Activated CD8-positive, alpha-beta memory T cell treated with anti-CD3 and anti-CD28 coated beads for 1 hour (primary cell): Measurements from ENCODE around the gene SLC2A6.

Source experiments
- DNase-seq, 2 donors: peaks; one replicate each; pipeline ENCODE4 v3.0.0-alpha.2; 2020; ENCODE audit warnings: low read depth in 1 of 2; ENCODE audit errors: extremely low read depth in 1 of 2

The SLC2A6 gene

GRCh38 chr9:133499132-133499891 lies 20.4 kb upstream of the SLC2A6 start:
- DNase-seq: no peak

DNA sequence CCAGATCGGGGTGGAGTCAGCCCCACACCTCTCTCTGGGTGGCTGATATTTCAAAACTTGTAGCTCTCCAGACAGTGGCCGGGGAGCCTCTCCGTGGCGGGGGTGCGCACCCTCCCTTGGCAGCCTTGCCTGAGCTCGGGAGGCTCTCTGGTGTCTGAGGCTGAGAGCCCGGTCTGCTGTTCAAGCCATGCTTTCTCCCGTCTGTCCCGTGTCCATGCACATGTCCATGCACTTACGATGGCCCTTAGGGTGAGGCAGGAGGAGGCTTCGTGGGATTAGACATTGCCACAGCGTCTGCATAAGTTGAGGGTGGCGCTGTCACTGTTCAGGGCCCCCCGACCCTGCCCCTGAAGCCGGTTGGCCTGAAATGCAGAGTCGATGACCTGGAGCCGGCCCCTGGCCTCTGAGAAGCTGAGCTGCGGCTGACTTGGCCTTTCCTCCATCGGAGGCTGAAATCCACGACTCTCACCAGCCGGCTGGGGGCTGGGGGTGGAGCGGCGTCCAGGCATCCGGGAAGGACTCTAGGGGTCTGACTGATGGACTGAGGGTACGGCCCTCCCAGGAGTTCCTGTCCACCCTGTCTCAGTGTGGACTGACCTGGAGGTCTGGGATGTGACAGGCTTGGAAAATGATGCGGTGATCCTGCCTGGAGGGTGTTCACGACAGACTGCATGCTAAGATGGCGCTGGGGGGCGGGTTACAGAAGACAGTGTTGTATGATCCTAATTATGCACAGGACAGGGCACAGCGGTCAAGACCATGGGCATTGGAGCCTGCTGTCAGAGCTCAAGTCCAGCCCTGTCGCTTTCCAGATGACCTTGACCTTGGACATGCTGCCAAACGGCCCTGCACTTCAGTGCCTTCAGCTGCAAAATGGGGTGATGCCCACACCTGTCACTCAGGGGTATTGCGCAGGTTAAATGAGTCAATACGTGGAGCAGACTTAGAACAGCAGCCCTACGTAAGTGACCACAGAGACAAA lies 18.3 kb upstream of the SLC2A6 start:
- no peak for DNase-seq

DNA sequence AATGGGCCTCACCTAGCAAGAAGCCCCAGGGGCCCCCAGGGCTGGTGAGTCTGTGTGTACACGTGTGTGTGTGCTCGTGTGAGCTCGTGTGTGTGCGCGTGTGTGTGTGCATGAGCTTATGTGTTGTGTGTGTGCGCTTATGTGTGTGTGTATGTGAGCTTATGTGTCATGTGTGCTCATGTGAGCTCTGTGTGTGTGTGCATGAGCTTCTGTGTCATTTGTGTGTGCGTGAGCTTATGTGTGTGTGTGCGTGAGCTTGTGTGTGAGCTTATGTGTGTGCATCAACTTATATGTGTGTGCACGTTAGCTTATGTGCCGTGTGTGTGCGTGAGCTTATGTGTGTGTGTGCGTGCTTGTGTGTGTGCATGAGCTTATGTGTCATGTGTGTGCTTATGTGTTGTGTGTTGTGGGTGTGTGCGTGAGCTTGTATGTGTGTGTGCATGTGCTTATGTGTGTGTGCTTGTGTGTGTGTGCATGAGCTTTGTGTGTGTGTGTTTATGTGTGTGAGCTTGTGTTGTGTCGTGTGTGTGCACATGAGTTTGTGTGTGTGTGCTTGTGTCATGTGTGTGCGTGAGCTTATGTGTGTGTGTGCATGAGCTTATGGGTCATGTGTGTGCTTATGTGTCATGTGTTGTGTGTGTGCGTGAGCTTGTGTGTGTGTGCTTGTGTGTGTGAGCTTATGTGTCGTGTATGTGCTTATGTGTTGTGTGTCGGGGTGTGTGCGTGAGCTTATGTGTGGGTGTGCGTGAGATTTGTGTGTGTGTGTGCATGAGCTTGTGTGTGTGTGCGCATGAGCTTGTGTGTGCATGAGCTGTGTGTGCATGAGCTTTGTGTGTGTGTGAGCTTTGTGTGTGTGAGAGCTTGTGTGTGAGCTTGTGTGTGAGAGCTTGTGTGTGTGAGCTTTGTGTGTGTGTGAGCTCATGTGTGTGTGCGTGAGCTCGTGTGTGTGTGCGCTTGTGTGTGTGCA lies 16.7 kb upstream of the SLC2A6 start:
- no peak for DNase-seq

- DNase-seq: no peak
Observed at GRCh38 chr9:133494636-133495326, 15.9 kb upstream of the SLC2A6 start.

DNA sequence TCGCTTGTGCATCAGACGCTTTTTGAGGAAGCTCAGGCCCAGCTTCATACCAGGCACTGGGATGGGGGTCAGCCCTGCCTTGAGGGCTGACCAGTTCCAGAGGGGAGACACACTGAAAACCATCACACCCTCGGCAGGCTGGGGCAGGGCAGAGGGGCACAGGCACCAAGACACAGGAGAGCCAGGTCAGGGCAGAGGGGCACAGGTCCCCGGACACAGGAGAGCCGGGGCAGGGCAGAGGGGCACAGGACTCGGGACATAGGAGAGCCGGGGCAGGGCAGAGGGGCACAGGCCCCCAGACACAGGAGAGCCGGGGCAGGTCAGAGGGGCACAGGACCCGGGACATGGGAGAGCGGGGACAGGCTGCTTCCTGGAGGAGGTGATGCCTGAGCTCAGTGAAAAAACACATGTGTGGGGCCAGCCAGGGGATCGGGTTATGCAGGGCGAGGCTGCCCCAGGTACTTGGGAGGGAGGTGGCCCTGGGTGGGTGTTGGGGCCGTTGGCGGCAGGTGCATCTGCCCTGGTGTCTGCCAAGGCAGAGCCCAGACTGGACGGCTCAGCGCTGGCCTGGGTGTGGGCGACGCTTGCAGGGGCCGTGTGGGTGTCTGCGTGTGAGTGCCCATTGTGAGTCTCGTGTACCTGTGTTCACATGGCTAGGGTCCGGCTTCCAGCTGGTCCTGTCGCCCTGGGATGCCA lies 15.1 kb upstream of the SLC2A6 start:
- DNase-seq: no peak

GRCh38 chr9:133493428-133493827 lies 14.5 kb upstream of the SLC2A6 start:
- no peak for DNase-seq

GRCh38 chr9:133492061-133493021 lies 13.4 kb upstream of the SLC2A6 start:
- no peak for DNase-seq

DNA sequence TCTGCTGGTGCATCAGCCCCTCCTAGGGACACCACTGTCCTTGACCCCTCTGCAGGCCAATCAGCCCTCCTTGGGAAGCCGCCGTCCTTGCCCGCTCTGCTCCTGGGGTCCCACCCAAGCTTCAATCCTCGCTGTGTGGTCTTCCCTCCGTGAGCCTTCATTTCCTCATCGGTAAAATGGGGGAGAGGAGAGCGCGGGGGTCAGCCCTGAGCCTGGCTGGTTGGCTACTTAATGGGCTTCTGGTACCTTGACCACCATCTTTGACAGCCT lies 12.7 kb upstream of the SLC2A6 start:
- DNase-seq: no peak

GRCh38 chr9:133490865-133491655 lies 12.2 kb upstream of the SLC2A6 start:
- DNase-seq: no peak

GRCh38 chr9:133490201-133490681 lies 11.3 kb upstream of the SLC2A6 start:
- no peak for DNase-seq

DNA sequence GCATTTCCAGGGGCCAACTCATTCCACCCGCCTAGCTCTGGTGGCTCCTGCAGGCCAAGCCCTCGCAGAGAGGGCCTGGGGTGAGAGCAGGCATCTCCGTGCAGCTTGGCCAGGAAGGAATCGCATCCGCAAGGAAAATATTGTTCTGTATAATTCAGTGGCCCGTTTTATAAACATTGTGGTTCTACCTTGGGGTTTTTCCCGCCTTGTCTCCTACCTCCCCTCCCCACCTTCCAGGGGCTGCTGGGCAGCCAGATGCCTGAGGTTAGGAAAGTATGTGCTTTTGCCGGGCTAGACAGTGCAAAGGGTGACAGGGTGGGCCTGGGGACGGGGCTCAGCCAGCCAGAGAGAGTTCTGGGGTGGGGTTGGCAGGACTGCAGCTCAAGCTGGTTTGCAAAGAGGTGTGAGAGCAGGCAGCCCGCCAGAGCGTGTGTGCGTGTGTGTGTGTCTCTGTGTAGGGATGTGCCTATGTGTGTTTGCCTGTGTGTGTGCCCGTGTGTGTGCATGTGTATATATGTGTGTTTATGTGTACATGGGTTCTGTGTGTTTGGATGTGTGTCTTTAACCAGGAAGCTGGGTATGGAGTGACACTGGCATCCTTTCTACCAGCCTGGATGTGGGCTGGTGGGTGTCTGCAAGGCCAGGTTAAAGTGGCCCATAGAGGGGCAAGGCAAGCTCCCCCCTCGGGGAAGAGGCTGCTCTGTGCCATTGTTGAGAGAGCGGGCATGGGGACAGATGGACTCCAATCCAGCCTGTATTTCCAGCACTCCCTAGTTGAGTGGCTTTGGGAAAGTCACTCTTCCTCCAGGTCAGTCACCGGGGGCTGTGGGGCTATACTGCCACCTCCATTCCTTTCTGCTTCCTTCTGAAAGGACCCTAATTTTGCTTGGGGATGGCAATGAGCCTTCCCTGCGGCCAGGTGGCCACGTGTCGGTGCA lies 10.6 kb upstream of the SLC2A6 start:
- DNase-seq: no peak

- DNase-seq: no peak
Observed at GRCh38 chr9:133488686-133489252, 9.9 kb upstream of the SLC2A6 start.

DNA sequence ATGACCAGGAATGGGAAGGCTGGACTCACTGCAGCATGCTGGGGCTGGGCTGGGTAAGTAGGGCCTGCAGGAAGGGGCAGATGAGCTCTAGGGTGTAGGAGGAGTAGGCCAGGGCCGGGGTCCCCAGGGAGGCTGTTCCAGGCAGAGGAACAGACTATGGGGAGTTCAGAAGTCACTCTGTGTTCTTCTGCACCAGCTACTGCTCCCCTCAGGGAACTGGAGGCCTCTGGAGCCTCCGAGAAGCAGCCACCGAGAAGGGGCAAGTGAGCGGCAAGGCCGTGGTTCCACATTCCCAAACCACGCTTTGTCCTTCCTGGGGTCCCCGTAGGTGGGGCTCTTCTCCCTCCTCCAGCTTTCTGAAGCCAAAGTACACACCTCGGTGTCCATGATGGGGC lies 8.4 kb upstream of the SLC2A6 start:
- DNase-seq: no peak

GRCh38 chr9:133485531-133486260 lies 6.8 kb upstream of the SLC2A6 start:
- DNase-seq: no peak

GRCh38 chr9:133484671-133485437 lies 6.0 kb upstream of the SLC2A6 start:
- DNase-seq: no peak
